NK-92 (cell line): ENCODE data around the gene TNNI3.
"Not testable (repeated sequence)": the region's sequence is repeated elsewhere in the genome, so short reads cannot be mapped to it uniquely, and the experiment has no call there.

Experiments used
- DNase-seq: peaks from one replicate; lab custom pipeline; 2025; ENCODE audit not compliant: unreplicated experiment; lab: John Stamatoyannopoulos, UW

TNNI3 gene

DNA sequence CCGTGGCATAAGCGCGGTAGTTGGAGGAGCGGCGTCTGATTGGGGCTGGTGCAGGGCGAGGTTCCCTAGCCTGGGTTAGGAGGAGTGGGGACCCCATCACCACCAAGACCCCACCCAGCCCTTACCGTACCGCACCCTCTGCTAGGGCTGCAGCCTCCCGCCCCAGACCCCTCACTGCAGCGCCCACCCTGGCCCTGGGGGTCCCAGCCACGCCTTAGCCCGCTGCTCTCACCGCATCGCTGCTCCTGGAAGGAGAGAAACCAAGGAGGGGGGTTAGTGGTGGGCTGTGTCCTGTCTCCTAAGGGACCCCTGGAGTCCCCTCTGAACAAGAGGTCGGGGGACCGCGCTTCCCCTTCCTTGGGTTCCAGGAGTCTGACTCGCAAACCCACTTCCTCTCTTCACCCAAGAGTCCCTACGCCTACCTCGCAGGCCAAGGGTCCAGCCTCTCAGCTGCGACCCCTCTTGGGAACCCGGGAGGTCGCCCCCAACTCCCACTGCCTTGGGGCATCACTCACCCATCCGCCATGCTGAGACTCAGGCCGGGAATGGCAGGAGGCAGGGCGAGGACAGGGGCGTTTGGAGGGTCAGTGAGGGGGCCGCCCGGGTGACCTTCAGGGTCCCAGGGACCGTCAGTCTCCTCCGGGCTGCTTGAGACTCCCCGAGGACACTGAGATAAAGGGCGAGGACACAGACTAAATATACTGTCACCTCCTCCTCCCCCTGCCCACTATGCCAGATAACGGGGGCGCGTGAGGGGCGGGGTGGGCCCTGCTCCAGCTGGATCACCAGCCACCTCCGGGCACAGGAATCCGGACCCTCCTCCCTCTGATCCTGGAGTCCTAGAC, at the start of gene TNNI3:
TNNI3 (minus strand) TSS at position 669 of the 845 bp plus-strand sequence; CDS start at position 526, 143 bp downstream.
- no peak for DNase-seq

- DNase-seq, result no peak
Measured at GRCh38 chr19:55206664-55207500, 49.4 kb upstream of the TNNI3 start.

GRCh38 chr19:55202199-55202598, 44.7 kb upstream of the TNNI3 start:
- DNase-seq, result not testable (repeated sequence)

GRCh38 chr19:55199620-55200204, 42.2 kb upstream of the TNNI3 start:
- no peak for DNase-seq

DNA sequence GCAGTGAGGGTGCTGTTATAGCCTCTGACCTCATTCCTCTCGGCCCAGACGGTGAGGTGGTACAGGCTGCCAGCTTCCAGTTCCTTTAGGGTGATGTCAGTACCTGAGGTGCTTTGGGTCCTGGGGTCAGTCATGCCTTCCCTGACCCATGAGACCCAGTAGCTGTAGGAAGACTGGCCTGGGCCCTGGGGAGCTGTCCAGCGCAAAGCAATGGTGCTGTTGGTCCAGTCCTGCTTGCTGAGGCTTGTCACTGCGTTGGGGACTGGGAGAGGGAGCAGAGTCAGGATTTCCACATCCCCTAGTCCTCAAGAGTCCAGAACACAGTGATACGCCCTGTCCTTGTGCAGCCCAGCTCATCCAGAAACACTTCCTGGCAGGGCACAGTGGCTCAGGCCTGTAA, 41.1 kb upstream of the TNNI3 start:
- DNase-seq, result no peak

GRCh38 chr19:55197528-55197927, 40.0 kb upstream of the TNNI3 start:
- DNase-seq, result no peak

DNA sequence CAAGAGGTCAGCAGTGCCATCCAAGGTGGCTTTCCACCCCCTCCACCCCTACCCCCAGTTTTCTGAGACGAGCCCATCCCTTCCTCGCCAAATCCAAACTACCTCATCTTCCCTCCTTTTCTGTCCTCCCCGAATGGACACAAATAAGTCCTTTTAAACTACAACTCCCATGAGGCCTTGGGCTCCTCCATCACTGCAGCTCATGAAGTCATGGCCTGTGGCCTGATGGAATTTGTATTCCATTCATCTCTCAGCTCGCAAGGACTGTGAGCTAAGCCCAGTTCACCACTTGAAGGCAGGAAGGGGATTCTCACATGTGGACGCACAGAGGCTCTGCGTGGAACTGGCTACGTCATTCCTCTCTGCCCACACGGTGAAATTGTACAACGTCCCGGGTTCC, 39.3 kb upstream of the TNNI3 start:
- no peak for DNase-seq

GRCh38 chr19:55193481-55193880, 35.9 kb upstream of the TNNI3 start:
- no peak for DNase-seq

GRCh38 chr19:55189403-55189835, 31.9 kb upstream of the TNNI3 start:
- no peak for DNase-seq

- DNase-seq, result no peak
Measured at GRCh38 chr19:55188625-55189024, 31.1 kb upstream of the TNNI3 start.

- no peak for DNase-seq
Measured at GRCh38 chr19:55186080-55186479, 28.5 kb upstream of the TNNI3 start.

GRCh38 chr19:55181740-55182139, 24.2 kb upstream of the TNNI3 start:
- DNase-seq, result no peak

GRCh38 chr19:55179606-55180484, 22.3 kb upstream of the TNNI3 start, which contains the start of gene SYT5:
Gene SYT5 (minus strand): TSS chr19:55180289. CDS start chr19:55179041, 1,248 bp downstream.
- DNase-seq, result no peak

- peak; percentile 52 for DNase-seq
Measured at GRCh38 chr19:55178781-55179599, 21.5 kb upstream of the TNNI3 start.

- DNase-seq, result no peak
Measured at GRCh38 chr19:55176076-55176475, 18.5 kb upstream of the TNNI3 start.

GRCh38 chr19:55175117-55175867, 17.8 kb upstream of the TNNI3 start:
- no peak for DNase-seq

DNA sequence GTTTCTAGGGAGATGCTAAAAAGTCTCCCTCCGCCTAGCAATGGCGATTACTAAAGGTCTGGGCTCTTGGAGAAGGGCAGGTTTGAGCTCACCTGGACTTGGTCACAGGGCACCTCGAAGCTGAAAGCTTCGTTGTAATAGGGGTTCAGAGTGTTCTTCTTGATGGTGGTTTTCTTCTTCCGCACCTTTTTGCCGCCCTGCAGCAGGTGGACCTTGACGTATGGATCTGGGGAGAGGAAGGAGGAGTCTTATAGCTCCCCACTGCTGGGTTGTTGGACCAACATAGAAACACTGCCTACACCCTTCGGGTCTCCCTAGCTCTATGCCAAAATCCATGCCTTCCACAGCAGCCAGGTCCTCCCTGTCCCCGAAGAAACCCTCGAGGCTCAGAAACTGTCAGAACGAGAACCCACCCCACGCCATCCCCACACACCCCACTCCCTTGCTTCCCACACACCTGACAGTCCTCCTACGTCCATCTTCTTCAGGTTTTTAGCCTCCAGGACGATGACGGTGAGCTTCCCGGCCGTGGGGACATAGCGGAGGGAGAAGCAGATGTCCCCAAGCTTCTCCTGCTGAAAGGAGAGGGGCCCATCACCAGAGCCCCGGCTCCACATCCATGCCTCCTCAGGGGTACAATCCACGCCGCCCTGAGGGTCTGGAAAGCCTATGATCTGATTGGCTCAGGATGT, 17.0 kb upstream of the TNNI3 start:
- no peak for DNase-seq

DNA sequence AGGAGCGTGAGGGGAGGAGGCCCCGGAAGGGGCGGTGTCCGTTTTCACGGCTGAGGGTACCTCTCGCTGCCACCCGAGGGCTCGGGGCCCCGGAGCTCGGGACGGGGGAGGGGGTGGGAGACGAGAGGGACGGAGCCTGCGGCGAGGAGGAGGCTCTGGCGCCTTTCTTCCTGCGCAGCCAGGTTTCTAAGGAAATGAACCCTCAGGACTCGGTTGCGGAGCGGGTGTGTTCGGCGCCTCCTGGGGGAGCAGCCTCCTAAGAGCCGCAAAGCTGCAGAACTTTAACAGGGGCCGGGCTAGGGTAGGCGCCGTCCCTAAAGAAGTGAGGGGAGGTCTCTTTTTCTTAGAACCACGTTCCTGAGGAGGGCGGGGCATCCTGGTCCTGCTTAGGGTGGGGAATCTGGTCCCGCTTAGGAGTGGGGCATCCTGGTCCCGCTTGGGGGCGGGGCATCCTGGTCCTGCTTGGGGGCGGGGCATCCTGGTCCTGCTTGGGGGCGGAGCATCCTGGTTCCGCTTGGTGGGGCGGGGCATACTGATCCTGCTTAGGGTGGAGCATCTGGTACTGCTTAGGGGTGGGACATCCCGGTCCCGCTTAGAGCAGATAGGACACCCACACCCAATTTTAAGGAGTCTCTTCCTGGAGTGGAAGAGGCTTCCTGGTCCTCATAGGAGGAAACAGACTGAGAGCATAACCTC, 16.3 kb upstream of the TNNI3 start:
- DNase-seq, result no peak
